ENCODE results near the gene CCDC93. TPM values are rescaled to one million over a fixed set of nuclear protein-coding genes. Genes with fewer than 3 reads are reported as not detected.
"Not testable (repeated sequence)": the region's sequence is repeated elsewhere in the genome, so short reads cannot be mapped to it uniquely, and the experiment has no call there.

CCDC93 gene
- total RNA-seq, 1 donor from 2014 or later: 22.2 TPM

- ATAC-seq: no peak
- intact Hi-C loops (cut with DNase I): loop anchor here (10.0 kb wide), 1 partner anchor 104 kb away; no protein-coding TSS in a partner anchor
- no peak for DNase-seq (ENCODE audit: missing footprints)
Measured at GRCh38 chr2:117938611-117939010, 75.3 kb downstream of the CCDC93 start.

GRCh38 chr2:117936871-117937428 is 76.9 kb downstream of the CCDC93 start:
- intact Hi-C loops (cut with DNase I): loop anchor here (10.0 kb wide), 1 partner anchor 102 kb away; no protein-coding TSS in a partner anchor
- DNase-seq (ENCODE audit: missing footprints): no peak
- peak; percentile 75 for ATAC-seq

GRCh38 chr2:117935954-117936353 is 77.9 kb downstream of the CCDC93 start:
- ATAC-seq: peak; percentile 59
- intact Hi-C loops (cut with DNase I): loop anchor here (10.0 kb wide), 1 partner anchor 101 kb away; no protein-coding TSS in a partner anchor
- no peak for DNase-seq (ENCODE audit: missing footprints)

- intact Hi-C loops (cut with DNase I): loop anchor here (10.0 kb wide), 1 partner anchor 101 kb away; no protein-coding TSS in a partner anchor
- ATAC-seq (no peak), DNase-seq (ENCODE audit: missing footprints) (no peak)
Measured at GRCh38 chr2:117935456-117935855, 78.4 kb downstream of the CCDC93 start.

GRCh38 chr2:117933884-117934354 is 80.0 kb downstream of the CCDC93 start:
- ATAC-seq (no peak), DNase-seq (ENCODE audit: missing footprints) (no peak)
- intact Hi-C loops (cut with DNase I): loop anchor here (10.0 kb wide), 1 partner anchor 99 kb away; no protein-coding TSS in a partner anchor

- DNase-seq (ENCODE audit: missing footprints) (no peak), ATAC-seq (no peak)
- intact Hi-C loops (cut with DNase I): loop anchor here (10.0 kb wide), 1 partner anchor 97 kb away; no protein-coding TSS in a partner anchor
Measured at GRCh38 chr2:117931978-117932377, 81.9 kb downstream of the CCDC93 start.

GRCh38 chr2:117931266-117931665 is 82.6 kb downstream of the CCDC93 start:
- intact Hi-C loops (cut with DNase I): loop anchor here (10.0 kb wide), 1 partner anchor 96 kb away; no protein-coding TSS in a partner anchor
- DNase-seq (ENCODE audit: missing footprints) (no peak), ATAC-seq (no peak)

- ATAC-seq (no peak), DNase-seq (ENCODE audit: missing footprints) (no peak)
- intact Hi-C loops (cut with DNase I): loop anchor here (10.0 kb wide), 1 partner anchor 96 kb away; no protein-coding TSS in a partner anchor
Measured at GRCh38 chr2:117930775-117931174, 83.1 kb downstream of the CCDC93 start.

- intact Hi-C loops (cut with DNase I); DNase-seq (ENCODE audit: missing footprints); ATAC-seq: not testable (repeated sequence)
Measured at GRCh38 chr2:117923471-117923870, 90.4 kb downstream of the CCDC93 start.

- intact Hi-C loops (cut with DNase I): no loop called here
- ATAC-seq (peak; percentile 75), DNase-seq (ENCODE audit: missing footprints) (no peak)
Measured at GRCh38 chr2:117921520-117921919, 92.3 kb downstream of the CCDC93 start.

- intact Hi-C loops (cut with DNase I): no loop called here
- ATAC-seq (no peak), DNase-seq (ENCODE audit: missing footprints) (no peak)
Measured at GRCh38 chr2:117918608-117919007, 95.3 kb downstream of the CCDC93 start.

- ATAC-seq: no peak
- intact Hi-C loops (cut with DNase I): no loop called here
- no peak for DNase-seq (ENCODE audit: missing footprints)
Measured at GRCh38 chr2:117917223-117917917, 96.5 kb downstream of the CCDC93 start.

GRCh38 chr2:117902933-117903332 is 110.9 kb downstream of the CCDC93 start:
- intact Hi-C loops (cut with DNase I): no loop called here
- DNase-seq (ENCODE audit: missing footprints) (no peak), ATAC-seq (no peak)

- intact Hi-C loops (cut with DNase I): no loop called here
- ATAC-seq (no peak), DNase-seq (ENCODE audit: missing footprints) (no peak)
Measured at GRCh38 chr2:117888897-117889296, 125.0 kb downstream of the CCDC93 start.

GRCh38 chr2:117885308-117885707 is 128.6 kb downstream of the CCDC93 start:
- no peak for DNase-seq (ENCODE audit: missing footprints)
- ATAC-seq: no peak
- intact Hi-C loops (cut with DNase I): no loop called here

GRCh38 chr2:117879003-117879402 is 134.9 kb downstream of the CCDC93 start:
- intact Hi-C loops (cut with DNase I): no loop called here
- ATAC-seq (no peak), DNase-seq (ENCODE audit: missing footprints) (no peak)

- DNase-seq (ENCODE audit: missing footprints): no peak
- intact Hi-C loops (cut with DNase I): no loop called here
- ATAC-seq: no peak
Measured at GRCh38 chr2:117875786-117876185, 138.1 kb downstream of the CCDC93 start.
